WTC11 (cell line): Measurements from ENCODE around the gene CRADD.

Experiments used
- AFF4 ChIP-seq: sonication (generic); formaldehyde crosslinking; IDR thresholded peaks from 2 replicates; pipeline ENCODE4 v1.8.1; 2023; ENCODE audit warnings: mild to moderate bottlenecking, missing genetic modification reagents, borderline replicate concordance
- ATF3 ChIP-seq: sonication (generic); formaldehyde crosslinking; conservative IDR thresholded peaks from 2 replicates; pipeline ENCODE4 v1.8.1; 2022; ENCODE audit warnings: mild to moderate bottlenecking, missing genetic modification reagents
- ATF6 ChIP-seq: sonication (generic); formaldehyde crosslinking; IDR thresholded peaks from 2 replicates; pipeline ENCODE4 v1.8.1; 2023; ENCODE audit warnings: mild to moderate bottlenecking, missing genetic modification reagents
- CTCF ChIP-seq: fragments of 200-600 bp; IDR thresholded peaks from 2 replicates; pipeline ENCODE4 v1.8.0; 2022; ENCODE audit warnings: antibody characterized with exemption
- ELF4 ChIP-seq: sonication (generic); formaldehyde crosslinking; IDR thresholded peaks from 2 replicates; pipeline ENCODE4 v1.8.1; 2022; ENCODE audit warnings: low read depth, mild to moderate bottlenecking, moderate library complexity, missing genetic modification reagents
- GTF2I ChIP-seq: fragments of 250-450 bp; sonication (Bioruptor Pico); conservative IDR thresholded peaks from 2 replicates; pipeline ENCODE4 v1.4.0; 2021; ENCODE audit warnings: mild to moderate bottlenecking
- JAZF1 ChIP-seq: fragments of 250-450 bp; sonication (Bioruptor Pico); IDR thresholded peaks from 2 replicates; pipeline ENCODE4 v1.9.0; 2021; ENCODE audit warnings: moderate library complexity, mild to moderate bottlenecking, inconsistent platforms
- JUN ChIP-seq: sonication (generic); formaldehyde crosslinking; IDR thresholded peaks from 2 replicates; pipeline ENCODE4 v1.8.0; 2023; ENCODE audit warnings: mild to moderate bottlenecking, missing genetic modification reagents
- MAX ChIP-seq: sonication (generic); formaldehyde crosslinking; IDR thresholded peaks from 2 replicates; pipeline ENCODE4 v1.8.0; 2022; ENCODE audit warnings: mild to moderate bottlenecking, missing genetic modification reagents
- NFYB ChIP-seq: sonication (generic); formaldehyde crosslinking; conservative IDR thresholded peaks from 2 replicates; pipeline ENCODE4 v1.8.0; 2022; ENCODE audit warnings: low read depth, missing genetic modification reagents
- SMAD4 ChIP-seq: sonication (generic); formaldehyde crosslinking; IDR thresholded peaks from 2 replicates; pipeline ENCODE4 v1.8.0; 2022; ENCODE audit warnings: mild to moderate bottlenecking, missing genetic modification reagents
- ZNF416 ChIP-seq: fragments of 250-450 bp; sonication (Bioruptor Pico); IDR thresholded peaks from 2 replicates; pipeline ENCODE4 v1.9.0; 2021; ENCODE audit warnings: mild to moderate bottlenecking, inconsistent platforms
- ZNF423 ChIP-seq: fragments of 250-450 bp; sonication (Bioruptor Pico); IDR thresholded peaks from 2 replicates; pipeline ENCODE4 v2.1.2; 2022; ENCODE audit warnings: mild to moderate bottlenecking, moderate library complexity

GRCh38 chr12:93653079-93653478 is 24.1 kb upstream of the CRADD start:
- TF ChIP-seq MAX (no peak), AFF4 (CRISPR knock-in tag) (no peak), CTCF (no peak), JUN (CRISPR knock-in tag) (no peak), SMAD4 (CRISPR knock-in tag) (no peak), ATF6 (CRISPR knock-in tag) (no peak), JAZF1 (no peak), ZNF423 (no peak), ZNF416 (CRISPR knock-in tag) (no peak), ATF3 (CRISPR knock-in tag) (no peak), GTF2I (CRISPR knock-in tag) (no peak), NFYB (CRISPR knock-in tag) (no peak), ELF4 (CRISPR knock-in tag) (no peak)
